Measurements from ENCODE around the gene COPZ2. TPM values are rescaled to one million over a fixed set of nuclear protein-coding genes. Genes with fewer than 3 reads are reported as not detected.

COPZ2 gene
- polyA plus RNA-seq, 1 experiment: 122 TPM

DNA sequence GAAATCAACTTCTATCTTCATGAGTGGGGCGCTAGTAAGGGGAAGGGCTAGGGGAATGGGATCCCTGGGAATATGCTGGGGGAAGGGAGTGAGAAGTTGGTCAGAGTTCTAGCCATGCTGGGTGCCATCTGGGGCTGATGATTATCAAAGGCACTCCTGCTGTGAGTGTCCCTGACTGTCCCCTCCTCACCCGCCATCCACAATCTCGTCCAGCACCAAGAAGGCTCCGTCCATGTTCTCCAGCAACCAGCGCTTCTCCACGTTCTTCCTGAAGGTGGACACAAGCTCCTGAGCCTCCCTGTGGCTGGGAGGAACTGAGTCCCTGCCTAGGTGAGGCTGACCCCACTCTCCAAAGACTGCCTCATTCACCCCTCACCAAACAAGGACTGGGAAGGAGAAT is 5.6 kb downstream of the COPZ2 start:
- no peak for DNase-seq (ENCODE audit: low read depth, low spot score)
- no peak overlapping the region for H3K4me3 ChIP-seq (ENCODE audit: low read depth, low read length)
- POLR2A ChIA-PET: no interaction called here
- CTCF ChIA-PET: interaction anchor here (0.7 to 1.3 kb wide), 3 partner anchors 26 to 66 kb away, joined by 4 to 6 read pairs (median 5); no protein-coding TSS in a partner anchor
- TF ChIP-seq, protein P1, sequence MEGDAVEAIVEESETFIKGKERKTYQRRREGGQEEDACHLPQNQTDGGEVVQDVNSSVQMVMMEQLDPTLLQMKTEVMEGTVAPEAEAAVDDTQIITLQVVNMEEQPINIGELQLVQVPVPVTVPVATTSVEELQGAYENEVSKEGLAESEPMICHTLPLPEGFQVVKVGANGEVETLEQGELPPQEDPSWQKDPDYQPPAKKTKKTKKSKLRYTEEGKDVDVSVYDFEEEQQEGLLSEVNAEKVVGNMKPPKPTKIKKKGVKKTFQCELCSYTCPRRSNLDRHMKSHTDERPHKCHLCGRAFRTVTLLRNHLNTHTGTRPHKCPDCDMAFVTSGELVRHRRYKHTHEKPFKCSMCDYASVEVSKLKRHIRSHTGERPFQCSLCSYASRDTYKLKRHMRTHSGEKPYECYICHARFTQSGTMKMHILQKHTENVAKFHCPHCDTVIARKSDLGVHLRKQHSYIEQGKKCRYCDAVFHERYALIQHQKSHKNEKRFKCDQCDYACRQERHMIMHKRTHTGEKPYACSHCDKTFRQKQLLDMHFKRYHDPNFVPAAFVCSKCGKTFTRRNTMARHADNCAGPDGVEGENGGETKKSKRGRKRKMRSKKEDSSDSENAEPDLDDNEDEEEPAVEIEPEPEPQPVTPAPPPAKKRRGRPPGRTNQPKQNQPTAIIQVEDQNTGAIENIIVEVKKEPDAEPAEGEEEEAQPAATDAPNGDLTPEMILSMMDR (IDR thresholded peaks at IDR 0.05; ENCODE audit: low read depth, low read length): no peak
- H3K9me3 ChIP-seq (ENCODE audit: control insufficient read depth, insufficient read depth, low read length): no peaks in the 10 kb centered on the region
- H3K27me3 ChIP-seq (ENCODE audit: control insufficient read depth, insufficient read depth, low read length): no peaks in the 10 kb centered on the region
- H3K27ac ChIP-seq (ENCODE audit: low read depth, low read length): no peak overlapping the region

DNA sequence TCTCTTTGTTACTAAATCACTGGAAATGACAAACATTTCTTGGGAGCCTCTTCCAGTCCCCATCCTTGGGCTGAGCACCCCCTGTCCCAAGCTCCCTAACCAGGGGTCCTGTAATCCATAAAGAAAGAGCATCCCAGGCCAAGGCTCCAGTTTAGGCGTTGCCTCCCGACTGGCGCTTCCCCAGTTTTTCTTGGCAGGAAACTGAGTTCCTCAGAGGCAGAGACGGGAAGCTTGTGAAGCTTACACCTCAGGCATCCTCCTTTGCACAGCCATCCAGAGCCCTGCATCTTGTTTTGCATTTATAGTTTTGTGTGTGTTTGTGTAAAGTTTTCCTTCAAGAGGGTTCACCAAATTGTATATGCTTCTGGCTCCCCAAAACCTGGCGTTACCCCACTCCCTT is 7.1 kb downstream of the COPZ2 start:
- H3K27me3 ChIP-seq (ENCODE audit: control insufficient read depth, insufficient read depth, low read length): no peaks in the 10 kb centered on the region
- CTCF ChIA-PET: interaction anchor here (0.8 to 1.3 kb wide), 4 partner anchors 37 to 67 kb away, joined by 3 to 5 read pairs (median 4); no protein-coding TSS in a partner anchor
- no peak overlapping the region for H3K27ac ChIP-seq (ENCODE audit: low read depth, low read length)
- POLR2A ChIA-PET: interaction anchor here (0.6 to 1.0 kb wide), 5 partner anchors 18 to 101 kb away, joined by 3 to 6 read pairs (median 3); partner anchors contain the start of gene NFE2L1
- H3K4me3 ChIP-seq (ENCODE audit: low read depth, low read length): no peak overlapping the region
- DNase-seq (ENCODE audit: low read depth, low spot score): no peak
- H3K9me3 ChIP-seq (ENCODE audit: control insufficient read depth, insufficient read depth, low read length): no peaks in the 10 kb centered on the region
- TF ChIP-seq, protein P1 (IDR thresholded peaks at IDR 0.05; ENCODE audit: low read depth, low read length): no peak

DNA sequence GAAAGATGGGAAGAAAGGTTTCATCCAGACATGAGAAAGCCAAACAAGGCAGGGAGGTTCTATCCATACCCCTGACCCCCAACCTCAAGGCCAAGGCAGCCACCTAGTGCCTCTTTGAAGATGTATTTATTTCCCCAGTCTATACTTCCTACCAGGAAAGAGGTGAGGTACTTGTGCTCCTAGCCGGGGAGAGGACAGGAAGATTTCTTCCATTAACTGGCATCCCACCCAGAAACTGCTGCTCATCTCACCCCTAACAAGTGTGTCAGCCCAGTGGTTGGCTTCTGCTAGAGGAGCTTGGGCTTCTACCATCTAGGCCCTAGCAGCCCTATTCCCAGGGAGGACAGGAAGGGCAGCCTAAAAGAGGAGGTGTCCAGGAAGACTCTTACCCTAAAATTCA is 8.9 kb downstream of the COPZ2 start:
- POLR2A ChIA-PET: no interaction called here

DNA sequence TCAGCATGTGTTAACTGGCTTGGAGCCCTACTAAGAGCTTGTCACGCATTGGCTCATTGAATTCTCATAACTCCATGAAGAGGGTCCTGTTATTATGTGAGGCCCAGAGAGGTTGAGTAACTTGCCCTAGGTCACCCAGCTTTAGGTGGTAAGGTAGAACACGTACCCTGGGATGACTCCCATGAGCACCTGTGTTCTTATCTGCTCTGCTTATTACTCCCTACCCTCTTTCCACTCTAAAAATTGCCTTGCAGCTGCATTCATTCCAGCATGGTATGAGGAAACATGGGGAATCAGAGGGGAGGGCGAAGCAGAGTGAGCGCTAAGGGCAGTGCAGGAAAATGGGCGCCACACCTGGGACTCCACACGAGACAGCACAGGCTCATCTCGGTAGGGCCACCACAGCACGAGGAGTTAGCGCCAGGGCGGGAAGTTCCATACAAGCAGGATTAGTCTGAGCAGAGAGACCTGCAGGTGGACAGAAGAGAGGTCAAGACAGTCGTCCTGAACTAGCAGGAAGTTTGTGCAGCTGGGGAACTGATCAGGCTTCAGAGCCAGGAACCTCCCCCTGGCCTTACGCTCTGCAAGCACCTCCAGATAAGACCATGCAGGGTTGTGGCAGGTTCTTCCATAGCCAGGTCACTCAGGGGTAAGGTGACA is 10.1 kb downstream of the COPZ2 start:
- Histone ChIP-seq H3K27ac (ENCODE audit: low read depth, low read length) (no peak overlapping the region), H3K4me3 (ENCODE audit: low read depth, low read length) (no peak overlapping the region), H3K9me3 (ENCODE audit: control insufficient read depth, insufficient read depth, low read length) (no peaks in the 10 kb centered on the region; the same call in 1 of the 2 replicates), H3K27me3 (ENCODE audit: control insufficient read depth, insufficient read depth, low read length) (no peaks in the 10 kb centered on the region)
- ChIA-PET CTCF (interaction anchor here (0.8 to 3.4 kb wide), 15 partner anchors 8 to 591 kb away, joined by 3 to 82 read pairs (median 18); partner anchors contain the start of genes CBX1 and NFE2L1), POLR2A (interaction anchor here (0.9 to 2.5 kb wide), 4 partner anchors 9 to 80 kb away, joined by 4 to 9 read pairs (median 4); partner anchors contain the start of genes CBX1, COPZ2, NFE2L1 and SNX11)
- no peak for DNase-seq (ENCODE audit: low read depth, low spot score)
- TF ChIP-seq, protein P1 (IDR thresholded peaks at IDR 0.05; ENCODE audit: low read depth, low read length): no peak

More for the DNA sequence above, 8.9 kb downstream of the COPZ2 start:
- no peak for DNase-seq (ENCODE audit: low read depth, low spot score)
- TF ChIP-seq, protein P1 (IDR thresholded peaks at IDR 0.05; ENCODE audit: low read depth, low read length): no peak
- H3K27ac ChIP-seq (ENCODE audit: low read depth, low read length): no peak overlapping the region
- CTCF ChIA-PET: interaction anchor here (1.4 kb wide), 1 partner anchor 52 kb away, joined by 3 read pairs; no protein-coding TSS in a partner anchor
- H3K27me3 ChIP-seq (ENCODE audit: control insufficient read depth, insufficient read depth, low read length): no peaks in the 10 kb centered on the region
- no peaks in the 10 kb centered on the region for H3K9me3 ChIP-seq (ENCODE audit: control insufficient read depth, insufficient read depth, low read length)
- no peak overlapping the region for H3K4me3 ChIP-seq (ENCODE audit: low read depth, low read length)
